HG02938 (cell line): ENCODE measurements around the gene TNFRSF8.
A peak's percentile ranks its signal among the peaks of the same experiment; 100 is the strongest.

Experiments used
- ATAC-seq: cut with Tn5 transposase; IDR thresholded peaks from one replicate; pipeline ENCODE4 v1.9.1; 2021; ENCODE audit warnings: mild to moderate bottlenecking, moderate library complexity; ENCODE audit not compliant: unreplicated experiment

Gene TNFRSF8

GRCh38 chr1:12153181-12153785 is 90.2 kb downstream of the TNFRSF8 start:
- ATAC-seq, result peak; percentile 26

DNA sequence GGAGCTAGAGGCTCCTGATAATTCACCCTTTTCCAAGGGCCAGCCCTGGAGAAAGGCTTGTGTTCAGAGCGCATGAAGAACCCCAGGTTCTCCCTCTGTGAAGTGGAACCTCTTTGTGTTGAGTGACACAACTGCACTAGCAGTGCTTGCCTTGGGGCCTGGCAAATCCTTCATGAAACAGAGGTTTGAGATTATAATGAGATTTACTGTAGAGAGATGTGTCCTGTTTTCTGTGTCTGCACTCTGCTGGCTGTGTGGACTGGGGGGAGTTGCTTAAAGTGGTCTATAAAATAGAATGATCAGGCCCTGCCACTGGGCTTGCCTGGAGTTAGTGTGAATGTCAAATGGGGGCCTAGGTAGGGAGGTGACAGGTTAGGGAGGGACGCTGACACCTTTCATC is 92.2 kb downstream of the TNFRSF8 start:
- ATAC-seq, result no peak

GRCh38 chr1:12157366-12158231 is 94.5 kb downstream of the TNFRSF8 start:
- ATAC-seq, result no peak

GRCh38 chr1:12158357-12159092 is 95.4 kb downstream of the TNFRSF8 start:
- no peak for ATAC-seq

DNA sequence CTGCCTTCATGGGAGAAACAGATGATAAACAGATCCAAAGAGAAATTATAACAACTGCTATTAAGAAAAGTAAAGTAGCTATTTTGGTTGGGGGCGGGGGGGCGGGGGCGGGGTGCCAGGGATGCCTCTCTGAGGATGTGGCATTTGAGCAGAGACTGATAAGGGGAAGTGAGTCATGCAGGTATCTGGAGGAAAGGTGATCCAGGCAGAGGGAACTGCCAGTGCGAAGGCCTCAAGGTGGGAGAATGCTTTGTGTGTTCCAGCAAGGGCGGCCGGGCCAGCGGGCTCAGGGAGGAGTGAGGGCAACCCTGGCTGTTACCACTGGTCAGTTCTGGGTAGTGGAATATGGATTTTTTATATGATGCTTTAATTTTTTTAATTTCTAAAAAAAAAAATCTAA is 96.7 kb downstream of the TNFRSF8 start:
- ATAC-seq, result no peak

DNA sequence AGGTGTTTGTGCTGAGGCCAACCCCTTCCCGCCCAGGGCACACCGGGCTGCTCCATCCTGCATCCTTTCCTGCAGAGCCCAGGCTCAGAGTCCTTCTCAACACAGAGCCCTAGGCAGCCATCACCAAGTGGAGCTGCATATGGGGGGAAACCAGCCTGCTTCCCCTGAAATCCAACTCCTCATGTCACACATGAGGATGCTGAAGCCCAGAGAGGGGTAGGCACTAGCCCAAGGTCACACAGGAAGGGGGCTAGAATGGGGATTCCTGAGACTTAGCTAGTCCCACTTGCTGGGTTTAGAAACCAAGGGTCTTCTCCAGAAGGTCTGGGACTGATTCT is 98.2 kb downstream of the TNFRSF8 start:
- ATAC-seq, result peak; percentile 3

GRCh38 chr1:12161662-12162458 is 98.8 kb downstream of the TNFRSF8 start:
- ATAC-seq, result peak; percentile 90

DNA sequence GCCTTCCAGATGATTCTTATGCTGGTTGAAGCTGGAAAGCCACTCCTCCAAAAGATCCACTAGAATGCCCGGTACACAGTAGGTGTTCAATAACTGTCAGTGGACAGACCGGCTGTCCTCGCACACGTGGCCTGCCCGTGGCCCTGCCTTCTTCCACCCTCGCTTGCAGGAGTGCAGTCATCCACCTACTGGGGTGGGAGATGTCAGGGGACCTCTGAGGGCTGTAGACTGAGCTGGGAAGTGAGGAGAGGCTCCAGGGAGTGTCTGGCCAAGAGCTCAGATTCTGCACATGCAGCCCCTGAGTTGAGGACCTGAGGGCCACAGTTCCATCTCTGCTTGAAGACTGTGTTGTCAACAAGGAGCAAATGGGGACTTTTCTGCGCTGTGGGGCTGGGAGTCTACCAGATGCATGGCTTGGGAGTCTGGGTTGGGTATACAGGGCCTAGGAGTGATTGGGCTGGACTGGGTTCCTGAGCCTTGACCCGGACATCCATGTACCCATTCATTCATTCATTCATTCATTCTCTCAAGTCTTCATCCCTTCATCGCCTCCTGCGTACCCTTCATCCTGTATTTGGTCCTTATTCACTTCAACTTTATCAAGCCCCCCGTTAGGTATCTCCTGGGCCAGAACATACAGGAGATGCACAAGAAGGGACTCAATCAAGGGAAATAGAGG is 99.5 kb downstream of the TNFRSF8 start:
- ATAC-seq, result no peak

GRCh38 chr1:12163210-12163609 is 100.1 kb downstream of the TNFRSF8 start:
- no peak for ATAC-seq

DNA sequence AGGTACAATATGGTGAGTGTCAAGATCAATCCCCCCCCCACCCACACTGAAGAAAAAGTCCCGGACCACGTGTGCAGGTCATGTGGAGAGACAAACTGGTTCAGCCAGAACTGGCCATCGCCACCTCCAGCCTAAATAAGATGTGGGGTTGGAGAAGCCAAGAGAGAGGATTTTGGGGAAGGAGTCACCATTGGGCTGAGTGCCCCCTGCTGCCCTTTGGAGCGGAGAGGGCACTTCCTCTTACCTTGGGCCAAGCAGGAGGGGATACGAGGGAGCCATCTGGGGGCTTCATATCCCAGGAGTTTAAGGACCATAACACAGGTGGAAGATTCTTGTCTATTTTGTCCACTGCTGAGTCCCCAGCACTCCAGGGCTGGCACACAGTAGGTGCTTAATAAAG is 101.1 kb downstream of the TNFRSF8 start:
- ATAC-seq, result no peak

- ATAC-seq, result no peak
These were observed 102.2 kb downstream of the TNFRSF8 start for GRCh38 chr1:12165342-12165741.

GRCh38 chr1:12166834-12167492 is 103.9 kb downstream of the TNFRSF8 start, which contains the start of gene TNFRSF1B:
Gene TNFRSF1B, plus strand, starts transcription at chr1:12166991. Its CDS starts 101 bp downstream, at chr1:12167092.
- peak; percentile 47 for ATAC-seq

GRCh38 chr1:12167493-12168429 is 104.7 kb downstream of the TNFRSF8 start:
- ATAC-seq, result peak; percentile 17

GRCh38 chr1:12168451-12169160 is 105.5 kb downstream of the TNFRSF8 start:
- ATAC-seq, result no peak

DNA sequence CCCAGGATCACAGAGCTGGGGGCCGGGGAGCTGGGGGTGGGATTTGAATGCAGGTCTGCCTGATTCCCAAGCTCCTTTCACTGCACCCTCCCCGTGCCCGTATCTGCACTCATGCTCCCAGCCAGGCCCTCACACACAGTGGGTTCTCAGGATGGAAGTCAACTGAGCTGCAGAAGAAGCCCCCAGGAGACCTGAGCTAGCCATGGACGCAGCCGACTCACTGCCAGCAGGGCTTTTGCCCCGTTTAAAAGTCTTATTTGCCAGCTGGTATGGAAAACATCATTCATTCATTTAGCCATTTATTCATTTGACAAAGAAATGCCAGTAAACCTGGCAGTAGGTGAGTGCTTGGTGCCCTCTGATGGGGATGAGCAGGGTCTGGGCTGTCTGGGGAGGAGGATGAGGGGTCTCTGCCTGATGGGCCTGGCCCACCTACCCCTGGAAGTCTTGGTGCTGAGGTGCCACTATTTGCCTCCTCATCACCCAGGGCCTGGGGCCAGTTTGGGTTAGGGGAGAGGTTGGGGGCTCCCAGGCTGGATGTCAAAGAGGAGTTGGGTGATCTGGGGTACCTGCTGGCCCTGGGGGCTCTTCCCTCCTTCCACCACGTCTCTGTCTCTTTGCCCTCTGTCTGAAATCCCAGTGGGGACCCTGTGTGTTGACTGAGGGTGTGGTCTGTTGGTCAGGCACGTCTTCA is 106.5 kb downstream of the TNFRSF8 start:
- ATAC-seq, result no peak

DNA sequence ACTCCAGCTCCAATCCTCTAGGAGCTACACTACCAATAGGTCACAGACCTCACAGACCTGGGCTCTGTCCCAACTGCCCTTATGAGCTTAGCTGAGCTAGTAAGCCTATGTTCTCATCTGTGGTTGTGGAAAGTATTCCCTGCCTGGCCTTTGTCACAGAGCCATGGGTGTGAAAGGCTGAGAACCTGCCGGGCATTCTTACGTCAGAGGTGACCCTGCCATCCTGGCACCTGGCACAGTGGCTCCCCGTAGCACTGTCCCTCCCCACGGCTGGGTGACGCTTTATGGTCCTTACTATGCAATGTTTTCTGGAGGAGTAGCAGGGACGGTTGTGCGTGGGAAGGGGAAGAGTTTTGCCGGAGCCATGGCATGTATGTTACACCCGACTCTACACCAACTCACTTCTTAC is 107.2 kb downstream of the TNFRSF8 start:
- no peak for ATAC-seq

DNA sequence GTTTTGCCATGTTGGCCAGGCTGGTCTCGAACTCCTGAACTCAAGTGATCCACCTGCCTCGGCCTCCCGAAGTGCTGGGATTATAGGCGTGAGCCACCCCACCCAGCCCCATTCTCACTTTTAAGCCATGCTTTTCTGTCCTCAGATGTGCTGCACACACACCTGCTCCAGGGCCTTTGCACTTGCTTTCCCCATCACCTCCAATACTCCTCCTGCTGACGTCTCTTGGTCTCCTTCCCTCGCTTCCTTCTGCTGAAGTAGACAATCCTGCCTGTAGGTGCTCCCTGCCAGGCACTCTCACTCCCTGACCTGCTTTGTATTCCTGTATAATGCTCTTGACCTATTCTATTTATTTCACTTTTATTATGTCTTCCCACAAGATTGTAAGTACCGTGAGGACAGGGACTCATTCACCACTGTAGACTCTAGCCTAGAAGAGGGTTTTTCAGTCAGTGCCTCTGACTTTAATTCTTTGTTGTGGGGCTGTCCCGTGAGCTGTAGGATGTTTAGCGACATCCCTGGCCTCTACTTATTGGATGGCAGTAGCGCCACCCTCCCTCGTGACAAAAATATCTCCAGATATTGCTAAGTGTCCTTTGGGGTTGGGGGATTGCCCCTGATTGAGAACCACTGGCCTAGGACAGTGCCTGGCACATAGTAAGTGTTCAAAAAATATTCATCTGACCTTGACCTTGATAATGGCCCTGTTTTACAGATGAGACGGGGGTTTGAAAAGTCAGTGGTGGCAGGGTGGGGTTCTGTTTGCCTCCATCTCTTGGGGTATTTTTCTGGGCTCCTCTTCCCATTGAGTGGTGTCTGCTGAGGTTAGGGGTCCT is 108.3 kb downstream of the TNFRSF8 start:
- no peak for ATAC-seq
